Coronary artery (tissue), 2 donors: ENCODE results near the gene OSR1.
A peak's percentile ranks its signal among the peaks of the same experiment; 100 is the strongest.

Source experiments
- DNase-seq: peaks from one replicate; pipeline ENCODE4 v3.0.0-alpha.2; 2017; ENCODE audit warnings: low spot score
- H3K27ac ChIP-seq, 2 donors: fragments of 200-600 bp; sonication (generic); one replicate each; pipeline ENCODE4 v1.5.1; 2016 to 2019
- H3K4me3 ChIP-seq: fragments of 200-600 bp; sonication (generic); 2 replicates; pipeline ENCODE4 v1.5.1; 2016; ENCODE audit warnings: mild to moderate bottlenecking, moderate library complexity
- TF ChIP-seq, protein P1 (sequence below): fragments of 200-600 bp; sonication (generic); IDR thresholded peaks from one replicate; pipeline ENCODE4 v1.5.1; 2019; ENCODE audit warnings: antibody characterized with exemption

The OSR1 gene

DNA sequence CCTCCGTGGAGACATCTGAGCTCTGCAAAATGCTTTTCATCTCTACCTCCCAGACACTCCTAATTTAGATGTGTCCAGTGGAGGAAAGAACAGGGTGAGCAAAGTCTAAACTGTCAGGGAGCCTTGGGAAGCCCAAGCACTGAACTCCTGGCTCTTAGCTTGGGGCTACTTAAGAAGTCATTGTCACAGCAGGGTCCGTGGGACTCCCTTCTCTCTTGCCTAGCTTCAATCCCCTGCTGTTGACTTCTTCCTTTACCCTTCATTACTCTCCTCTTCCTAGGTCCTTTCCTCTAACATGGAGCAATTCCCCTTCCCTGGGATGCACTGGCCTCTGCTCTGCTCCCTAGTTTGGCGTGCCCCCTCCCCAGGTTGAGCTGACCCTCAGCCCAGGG is 3.4 kb downstream of the OSR1 start:
- DNase-seq = no peak
- peak overlapping the region; percentile 80 for H3K4me3 ChIP-seq
- peak overlapping the region; percentile 89 to 93 for H3K27ac ChIP-seq
- TF ChIP-seq, protein P1, sequence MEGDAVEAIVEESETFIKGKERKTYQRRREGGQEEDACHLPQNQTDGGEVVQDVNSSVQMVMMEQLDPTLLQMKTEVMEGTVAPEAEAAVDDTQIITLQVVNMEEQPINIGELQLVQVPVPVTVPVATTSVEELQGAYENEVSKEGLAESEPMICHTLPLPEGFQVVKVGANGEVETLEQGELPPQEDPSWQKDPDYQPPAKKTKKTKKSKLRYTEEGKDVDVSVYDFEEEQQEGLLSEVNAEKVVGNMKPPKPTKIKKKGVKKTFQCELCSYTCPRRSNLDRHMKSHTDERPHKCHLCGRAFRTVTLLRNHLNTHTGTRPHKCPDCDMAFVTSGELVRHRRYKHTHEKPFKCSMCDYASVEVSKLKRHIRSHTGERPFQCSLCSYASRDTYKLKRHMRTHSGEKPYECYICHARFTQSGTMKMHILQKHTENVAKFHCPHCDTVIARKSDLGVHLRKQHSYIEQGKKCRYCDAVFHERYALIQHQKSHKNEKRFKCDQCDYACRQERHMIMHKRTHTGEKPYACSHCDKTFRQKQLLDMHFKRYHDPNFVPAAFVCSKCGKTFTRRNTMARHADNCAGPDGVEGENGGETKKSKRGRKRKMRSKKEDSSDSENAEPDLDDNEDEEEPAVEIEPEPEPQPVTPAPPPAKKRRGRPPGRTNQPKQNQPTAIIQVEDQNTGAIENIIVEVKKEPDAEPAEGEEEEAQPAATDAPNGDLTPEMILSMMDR = no peak

DNA sequence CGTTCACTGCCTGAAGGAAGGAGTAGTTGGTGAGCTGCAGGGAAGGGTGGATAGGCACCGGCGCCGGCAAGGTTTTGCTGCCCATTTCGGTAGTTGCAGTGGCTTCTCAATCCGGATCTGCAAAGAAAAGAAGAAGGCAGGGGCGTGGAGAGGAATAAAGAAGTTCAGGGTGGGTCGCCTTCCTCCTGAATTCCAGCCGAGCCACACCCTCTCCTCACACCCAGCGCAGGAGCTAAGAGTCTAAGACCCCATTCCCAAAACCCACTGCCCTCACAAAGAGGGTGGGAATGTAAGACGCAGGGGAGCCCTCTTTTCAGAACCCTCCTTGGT is 4.7 kb downstream of the OSR1 start:
- TF ChIP-seq, protein P1 = no peak
- Histone ChIP-seq H3K4me3 (peak overlapping the region; percentile 80), H3K27ac (peak overlapping the region in 1 of 2 donors; percentile 0)
- DNase-seq = no peak

- Histone ChIP-seq H3K4me3 (peak overlapping the region; percentile 11), H3K27ac (peak overlapping the region in 1 of 2 donors; percentile 0)
- no peak for DNase-seq
- TF ChIP-seq, protein P1 = no peak
Measured at GRCh38 chr2:19352946-19353720, 5.3 kb downstream of the OSR1 start.

DNA sequence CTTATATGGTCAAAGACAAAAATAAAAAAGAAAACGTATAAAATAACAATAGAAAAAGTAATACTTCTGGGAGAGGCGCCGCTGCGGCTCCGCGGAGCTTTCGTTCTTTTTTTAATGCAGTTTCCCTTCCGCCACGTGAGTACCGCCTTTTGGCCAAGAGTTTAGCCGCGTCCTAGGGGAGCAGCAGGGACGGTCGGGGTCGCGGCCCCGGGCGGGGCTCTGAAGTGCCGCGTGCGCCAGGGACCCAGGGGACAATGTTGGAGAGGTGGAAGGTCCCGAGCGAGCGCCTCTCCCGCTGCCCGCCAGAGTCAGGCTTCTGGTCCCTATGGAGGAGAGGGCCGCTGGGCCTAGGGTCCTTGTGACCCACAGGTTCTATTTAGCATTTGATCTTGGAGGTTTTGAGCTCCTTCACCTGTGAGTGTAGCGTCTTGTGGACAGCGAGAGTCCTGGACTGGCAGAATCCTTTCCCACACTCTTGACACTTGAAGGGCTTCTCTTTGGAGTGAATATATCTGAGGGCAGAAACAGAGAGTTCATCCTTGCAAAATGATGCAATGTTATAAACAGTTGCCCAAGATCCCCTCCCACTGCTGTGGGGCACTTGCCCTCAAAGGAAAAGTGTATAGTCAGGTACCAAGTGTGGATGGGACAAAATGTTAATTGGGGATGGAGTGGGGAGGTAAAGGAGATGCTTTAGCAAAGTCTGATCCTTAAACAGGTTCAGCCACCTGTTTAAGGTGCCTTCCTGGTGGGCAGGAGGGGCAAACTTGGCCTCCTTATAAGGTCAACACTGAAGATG is 6.3 kb downstream of the OSR1 start:
- no peak for DNase-seq
- Histone ChIP-seq H3K4me3 (peak overlapping the region; percentile 36), H3K27ac (peak overlapping the region in 1 of 2 donors; percentile 33)
- TF ChIP-seq, protein P1 = no peak

DNA sequence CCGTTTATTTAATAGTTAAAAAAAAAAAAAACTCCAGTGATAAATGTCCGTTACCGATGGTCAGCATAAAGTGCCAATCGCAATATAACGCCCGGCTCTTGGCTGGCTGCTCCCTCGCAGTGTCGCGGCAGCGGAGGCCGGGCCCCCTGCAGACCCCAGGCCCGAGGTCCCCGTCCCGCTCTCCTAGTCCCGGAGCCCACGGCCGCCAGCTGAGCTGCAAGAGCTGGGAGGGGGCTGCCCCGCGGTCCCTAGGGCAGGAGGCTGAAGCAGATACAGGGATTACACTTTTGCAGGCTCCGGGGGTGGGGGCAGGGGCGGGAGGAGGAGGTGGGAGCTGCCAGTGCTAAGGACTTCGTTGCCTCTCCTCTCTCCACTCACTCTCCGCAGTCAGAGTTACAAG is 6.9 kb downstream of the OSR1 start:
- Histone ChIP-seq H3K27ac (peak overlapping the region in 1 of 2 donors; percentile 46), H3K4me3 (peak overlapping the region; percentile 36)
- TF ChIP-seq, protein P1 = no peak
- no peak for DNase-seq

GRCh38 chr2:19350678-19351401 is 7.6 kb downstream of the OSR1 start:
- DNase-seq = no peak
- TF ChIP-seq, protein P1 = no peak
- H3K27ac ChIP-seq = peak overlapping the region; percentile 29 to 99

More at GRCh38 chr2:19350678-19351401, 7.6 kb downstream of the OSR1 start:
- H3K4me3 ChIP-seq = peak overlapping the region; percentile 57
